Thyroid gland (tissue), 4 donors: ENCODE results near the gene ARL6IP4. TPM values are rescaled to one million over a fixed set of nuclear protein-coding genes. Genes with fewer than 3 reads are reported as not detected.

ENCODE experiments used
- DNase-seq, 2 donors: peaks; one replicate each; pipeline ENCODE4 v3.0.0-alpha.2; 2019
- H3K27ac ChIP-seq, 3 donors: fragments of 200-600 bp; sonication (generic); 1 replicate in 2 of 3; 2 replicates in 1 of 3; pipeline ENCODE4 v1.5.1; 2016 to 2019; ENCODE audit warnings: mild to moderate bottlenecking in 1 of 3, moderate library complexity in 1 of 3
- H3K27me3 ChIP-seq: fragments of 200-600 bp; sonication (generic); one replicate; pipeline ENCODE4 v1.5.1; 2019
- H3K36me3 ChIP-seq, 2 donors: fragments of 200-600 bp; sonication (generic); one replicate each; pipeline ENCODE4 v1.5.1; 2016 to 2019
- H3K4me1 ChIP-seq, 2 donors: fragments of 200-600 bp; sonication (generic); one replicate each; pipeline ENCODE4 v1.5.1; 2017 to 2019
- H3K4me3 ChIP-seq, 3 donors: fragments of 200-600 bp; sonication (generic); replicated peaks in 1 of 3; 1 replicate in 2 of 3; 2 replicates in 1 of 3; pipeline ENCODE4 v1.5.1; 2016; ENCODE audit warnings: mild to moderate bottlenecking in 1 of 3
- H3K9me3 ChIP-seq: fragments of 200-600 bp; sonication (generic); one replicate; pipeline ENCODE4 v1.5.1; 2017
- POLR2A ChIP-seq, 2 donors: fragments of 450-650 bp; IDR thresholded peaks; one replicate each; pipeline ENCODE4 v1.6.1; 2017; ENCODE audit warnings: antibody characterized with exemption in 2 of 2, mild to moderate bottlenecking in 2 of 2, moderate library complexity in 1 of 2
- WGBS, 2 donors: methylation state at CpG; one replicate each; pipeline ENCODE4 v1.1.5; 2017; 5-methylcytosine and 5-hydroxymethylcytosine counted together
- intact Hi-C: fragments of 100-400 bp; cut with DNase I; formaldehyde crosslinking; loops from one replicate; pipeline ENCODE4 v1.15.1; 2023
- microRNA-seq: library from miRNA; unstranded; fragments of <30 nt; microRNA quantifications from one replicate; pipeline ENCODE4, GENCODE V29; 2016
- small RNA-seq: library from RNA; depleted of rRNA; stranded (forward); fragments of <200 nt; gene quantifications from one replicate; pipeline ENCODE3, GENCODE V24; 2016
- total RNA-seq, 4 donors: library from RNA; depleted of rRNA; stranded (reverse); fragments of >200 nt; gene quantifications; one replicate each; pipeline ENCODE4 v1.2.3, GENCODE V29; 2016
- TF ChIP-seq, protein P1 (sequence below), 6 experiments: fragments of 200-600 bp in 3 of 6; fragments of 450-650 bp in 3 of 6; sonication (generic) in 3 of 6; IDR thresholded peaks; one replicate each; pipeline ENCODE4 v1.5.1; 2016 to 2019; ENCODE audit warnings: antibody characterized with exemption in 6 of 6, mild to moderate bottlenecking in 2 of 6, inconsistent platforms in 1 of 6, moderate library complexity in 1 of 6

The ARL6IP4 gene
- total RNA-seq, 4 donors from 2014 or later: 210 to 281 (median 262) TPM

DNA sequence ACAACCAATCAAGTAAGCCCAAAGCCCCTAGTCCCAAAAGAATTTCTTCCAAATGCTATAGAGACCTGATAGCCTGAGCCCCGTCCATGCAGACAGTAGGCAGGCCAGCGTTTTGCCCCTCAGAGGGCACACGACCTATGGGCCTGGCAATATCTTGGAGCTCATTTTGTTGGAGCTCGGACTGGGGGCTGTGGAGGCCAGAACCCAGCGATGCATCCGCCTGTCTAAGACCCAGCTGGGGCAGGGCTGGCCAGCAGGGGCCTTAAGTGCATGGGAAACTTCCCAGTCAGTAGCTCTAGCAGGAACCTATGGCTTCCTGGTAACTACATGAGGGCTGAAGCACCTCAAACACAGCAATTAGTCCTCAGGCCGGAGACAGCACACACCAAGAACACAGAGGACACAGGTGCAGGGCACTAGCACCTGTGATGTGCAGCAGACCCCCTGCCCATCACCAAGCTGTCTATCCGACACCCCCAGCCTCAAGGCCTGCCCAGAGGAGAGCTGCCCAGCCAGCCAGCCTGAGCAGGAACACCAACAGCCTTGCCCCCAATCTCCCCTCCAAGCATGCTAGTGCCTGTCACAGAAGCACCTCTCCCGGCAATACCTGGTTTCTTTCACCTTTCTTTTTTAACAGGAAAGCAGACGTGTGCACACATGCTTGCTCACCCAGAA is 50.8 kb downstream of the ARL6IP4 start:
- no peak for DNase-seq
- WGBS, 2 donors: 90 to 97% methylated on average over 9 to 10 of the region's 10 CpGs
- Histone ChIP-seq H3K27ac (no peak overlapping the region), H3K4me3 (no peak overlapping the region), H3K36me3 (no peaks in the 10 kb centered on the region), H3K4me1 (peaks cover 0 to 30% of the 10 kb centered on the region in 2 donors), H3K27me3 (no peaks in the 10 kb centered on the region), H3K9me3 (no peaks in the 10 kb centered on the region)
- intact Hi-C loops: no loop called here
- no peak for TF ChIP-seq POLR2A (IDR thresholded peaks at IDR 0.05)
- TF ChIP-seq, protein P1, sequence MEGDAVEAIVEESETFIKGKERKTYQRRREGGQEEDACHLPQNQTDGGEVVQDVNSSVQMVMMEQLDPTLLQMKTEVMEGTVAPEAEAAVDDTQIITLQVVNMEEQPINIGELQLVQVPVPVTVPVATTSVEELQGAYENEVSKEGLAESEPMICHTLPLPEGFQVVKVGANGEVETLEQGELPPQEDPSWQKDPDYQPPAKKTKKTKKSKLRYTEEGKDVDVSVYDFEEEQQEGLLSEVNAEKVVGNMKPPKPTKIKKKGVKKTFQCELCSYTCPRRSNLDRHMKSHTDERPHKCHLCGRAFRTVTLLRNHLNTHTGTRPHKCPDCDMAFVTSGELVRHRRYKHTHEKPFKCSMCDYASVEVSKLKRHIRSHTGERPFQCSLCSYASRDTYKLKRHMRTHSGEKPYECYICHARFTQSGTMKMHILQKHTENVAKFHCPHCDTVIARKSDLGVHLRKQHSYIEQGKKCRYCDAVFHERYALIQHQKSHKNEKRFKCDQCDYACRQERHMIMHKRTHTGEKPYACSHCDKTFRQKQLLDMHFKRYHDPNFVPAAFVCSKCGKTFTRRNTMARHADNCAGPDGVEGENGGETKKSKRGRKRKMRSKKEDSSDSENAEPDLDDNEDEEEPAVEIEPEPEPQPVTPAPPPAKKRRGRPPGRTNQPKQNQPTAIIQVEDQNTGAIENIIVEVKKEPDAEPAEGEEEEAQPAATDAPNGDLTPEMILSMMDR (IDR thresholded peaks at IDR 0.05): no peak

Small RNAs within 50 kb of the gene (microRNA-seq; reads per million reads assigned to microRNA genes)
- not detected for gene MIR4304

Small RNAs within 50 kb of the gene (small RNA-seq; reads per million reads assigned to genes)
- gene ARL6IP4 (not detected), gene MIR4304 (not detected)

Other genes starting within 250 kb of the ARL6IP4 start
- 1 to 10 TPM in 3 of 4 donors, under 1 TPM in 1; 0.92 to 4.0 (median 2.0) TPM for gene HCAR1, start 249.8 kb upstream of the ARL6IP4 start, total RNA-seq
- gene DENR, start 227.9 kb upstream of the ARL6IP4 start, total RNA-seq: 10 to 100 TPM; 19.5 to 52.1 (median 29.9) TPM
- gene CCDC62, start 206.1 kb upstream of the ARL6IP4 start, total RNA-seq: under 1 TPM; 0.21 to 0.81 (median 0.23) TPM
- gene HIP1R, start 145.2 kb upstream of the ARL6IP4 start, total RNA-seq: 10 to 100 TPM; 50.2 to 92.7 (median 56.2) TPM
- gene VPS37B, start 84.6 kb upstream of the ARL6IP4 start, total RNA-seq: 10 to 100 TPM; 35.6 to 66.1 (median 63.5) TPM
- 1 to 10 TPM; 4.9 to 6.8 (median 5.3) TPM for gene ABCB9, start 14.2 kb upstream of the ARL6IP4 start, total RNA-seq
- 10 to 100 TPM in 3 of 4 donors, 1 to 10 TPM in 1; 5.9 to 16.3 (median 15.5) TPM for gene OGFOD2, start 5.4 kb upstream of the ARL6IP4 start, total RNA-seq
- 10 to 100 TPM in 2 of 4 donors, 1 to 10 TPM in 2; 4.1 to 22.4 (median 9.3) TPM for gene PITPNM2, start 170.4 kb downstream of the ARL6IP4 start, total RNA-seq